Thyroid gland (tissue), 4 donors: Measurements from ENCODE around the gene DPP3.

ENCODE experiments used
- POLR2A ChIP-seq, 2 donors: fragments of 450-650 bp; IDR thresholded peaks; one replicate each; pipeline ENCODE4 v1.6.1; 2017; ENCODE audit warnings: antibody characterized with exemption in 2 of 2, mild to moderate bottlenecking in 2 of 2, moderate library complexity in 1 of 2
- TF ChIP-seq, protein P1 (sequence below), 6 experiments: fragments of 200-600 bp in 3 of 6; fragments of 450-650 bp in 3 of 6; sonication (generic) in 3 of 6; IDR thresholded peaks; one replicate each; pipeline ENCODE4 v1.5.1; 2016 to 2019; ENCODE audit warnings: antibody characterized with exemption in 6 of 6, mild to moderate bottlenecking in 2 of 6, inconsistent platforms in 1 of 6, moderate library complexity in 1 of 6

DNA sequence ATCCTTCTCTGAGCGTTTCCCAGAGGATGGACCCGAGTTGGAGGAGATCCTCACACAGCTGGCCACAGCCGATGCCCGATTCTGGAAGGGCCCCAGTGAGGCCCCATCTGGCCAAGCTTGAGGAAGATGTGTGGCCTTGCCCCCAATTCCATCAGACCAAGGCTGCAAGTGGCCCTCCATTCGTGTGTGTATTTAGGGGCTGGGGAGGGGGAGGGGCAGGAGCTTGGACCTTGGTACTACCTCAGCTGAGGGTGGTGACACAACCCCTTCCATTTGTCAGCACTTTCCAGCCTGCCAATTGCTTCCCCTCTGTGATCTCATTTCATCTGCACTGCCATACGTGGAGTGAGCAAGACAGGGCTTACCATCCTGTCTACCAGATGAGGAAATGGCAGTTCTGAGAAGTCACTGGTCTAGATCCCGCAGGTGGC lies 28.9 kb downstream of the DPP3 start:
- no peak for TF ChIP-seq POLR2A (IDR thresholded peaks at IDR 0.05)
- TF ChIP-seq, protein P1, sequence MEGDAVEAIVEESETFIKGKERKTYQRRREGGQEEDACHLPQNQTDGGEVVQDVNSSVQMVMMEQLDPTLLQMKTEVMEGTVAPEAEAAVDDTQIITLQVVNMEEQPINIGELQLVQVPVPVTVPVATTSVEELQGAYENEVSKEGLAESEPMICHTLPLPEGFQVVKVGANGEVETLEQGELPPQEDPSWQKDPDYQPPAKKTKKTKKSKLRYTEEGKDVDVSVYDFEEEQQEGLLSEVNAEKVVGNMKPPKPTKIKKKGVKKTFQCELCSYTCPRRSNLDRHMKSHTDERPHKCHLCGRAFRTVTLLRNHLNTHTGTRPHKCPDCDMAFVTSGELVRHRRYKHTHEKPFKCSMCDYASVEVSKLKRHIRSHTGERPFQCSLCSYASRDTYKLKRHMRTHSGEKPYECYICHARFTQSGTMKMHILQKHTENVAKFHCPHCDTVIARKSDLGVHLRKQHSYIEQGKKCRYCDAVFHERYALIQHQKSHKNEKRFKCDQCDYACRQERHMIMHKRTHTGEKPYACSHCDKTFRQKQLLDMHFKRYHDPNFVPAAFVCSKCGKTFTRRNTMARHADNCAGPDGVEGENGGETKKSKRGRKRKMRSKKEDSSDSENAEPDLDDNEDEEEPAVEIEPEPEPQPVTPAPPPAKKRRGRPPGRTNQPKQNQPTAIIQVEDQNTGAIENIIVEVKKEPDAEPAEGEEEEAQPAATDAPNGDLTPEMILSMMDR (IDR thresholded peaks at IDR 0.05) = no peak
